ENCODE data around the gene PSMC5. TPM values are rescaled to one million over a fixed set of nuclear protein-coding genes. Genes with fewer than 3 reads are reported as not detected.
A peak's percentile ranks its signal among the peaks of the same experiment; 100 is the strongest.

PSMC5 gene
- total and polyA plus RNA-seq, 9 of the 15 experiments (the other 6 are each of a cell fraction or from before 2014, with no cell fraction given), result 89.2 to 393 (median 161) TPM

- in situ Hi-C loops (cut with MboI) (no loop called here), intact Hi-C loops (cut with micrococcal nuclease) (no loop called here)
- CTCF ChIA-PET (ENCODE audit: low intra/inter-chr PET ratio), result no interaction called here
- Histone ChIP-seq H3K4me3 (no peak overlapping the region), H3K79me2 (ENCODE audit: control insufficient read depth, insufficient read depth, low read length) (no peaks in the 10 kb centered on the region), H3K27ac (ENCODE audit: extremely low read depth, low read depth, low read length) (no peak overlapping the region), H4K20me1 (replicated peaks; ENCODE audit: control insufficient read depth, insufficient read depth, low read length) (no peaks in the 10 kb centered on the region), H3K4me1 (replicated peaks in 1 of 2; ENCODE audit: control insufficient read depth in 2 of 2, insufficient read depth in 2 of 2, low read length in 2 of 2) (no peaks in the 10 kb centered on the region), H2AFZ (ENCODE audit: low read depth, low read length) (no peak overlapping the region), H3K36me3 (ENCODE audit: control insufficient read depth, insufficient read depth, low read length) (peaks cover 98% of the 10 kb centered on the region), H3K27me3 (ENCODE audit: control insufficient read depth in 2 of 2, insufficient read depth in 2 of 2, low read length in 2 of 2) (no peaks in the 10 kb centered on the region), H3K9ac (ENCODE audit: insufficient read depth in 1 of 2, low read depth in 2 of 2, low read length in 2 of 2) (no peak overlapping the region), H3K4me2 (ENCODE audit: insufficient read depth, low read length) (no peak overlapping the region), H3K9me1 (ENCODE audit: control insufficient read depth, insufficient read depth, low read length) (no peaks in the 10 kb centered on the region), H3K9me3 (replicated peaks; ENCODE audit: control insufficient read depth, insufficient read depth, low read depth, low read length) (no peaks in the 10 kb centered on the region)
- no TSS peak for BruUV-seq (replicated peaks)
- TF ChIP-seq ZZZ3 (IDR thresholded peaks at IDR 0.05) (no peak), CLOCK (CRISPR knock-in tag; IDR thresholded peaks at IDR 0.05; ENCODE audit: borderline replicate concordance) (no peak), TEAD1 (CRISPR knock-in tag; IDR thresholded peaks at IDR 0.05) (no peak), KAT7 (CRISPR knock-in tag; IDR thresholded peaks at IDR 0.05; ENCODE audit: borderline replicate concordance) (no peak), ZNF586 (CRISPR knock-in tag; conservative IDR thresholded peaks at IDR 0.05) (no peak)
- FAIRE-seq, result peak; percentile 59
- ATAC-seq, result no peak
- POLR2A ChIA-PET, result interaction anchor here (1.3 to 2.4 kb wide), 5 partner anchors 11 to 37 kb away, joined by 5 to 10 read pairs (median 7); partner anchors contain the start of genes CCDC47 and DDX42
- DNase-seq (ENCODE audit: extremely low read depth in 1 of 4, low spot score in 3 of 4), result no peak
- WGBS (ENCODE audit: insufficient coverage, low coverage, missing lambda C conversion rate), result 78% methylated on average over 9 of the region's 9 CpGs
These were observed 17.3 kb upstream of the PSMC5 start for GRCh38 chr17:63809970-63810369.

Measured in K562 (cell line).